ENCODE data around the gene PIGR. TPM values are rescaled to one million over a fixed set of nuclear protein-coding genes. Genes with fewer than 3 reads are reported as not detected.

PIGR gene
- polyA plus RNA-seq, 1 donor from 2014 or later, result not detected

GRCh38 chr1:206940588-206940936 is 5.7 kb downstream of the PIGR start:
- H3K9me3 ChIP-seq (ENCODE audit: low read length), result no peaks in the 10 kb centered on the region
- no peaks in the 10 kb centered on the region for H3F3A ChIP-seq (ENCODE audit: insufficient read depth, low read length, poor library complexity, severe bottlenecking)
- H4K20me1 ChIP-seq (ENCODE audit: insufficient read depth), result no peaks in the 10 kb centered on the region

GRCh38 chr1:206939841-206940587 is 6.3 kb downstream of the PIGR start:
- no peaks in the 10 kb centered on the region for H3K9me3 ChIP-seq (ENCODE audit: low read length)
- no peaks in the 10 kb centered on the region for H3K36me3 ChIP-seq (ENCODE audit: insufficient read depth, low read length)
- H3K9me2 ChIP-seq (ENCODE audit: insufficient read depth, low read length), result no peaks in the 10 kb centered on the region
- H3K9ac ChIP-seq (ENCODE audit: low read length), result no peak overlapping the region
- no peaks in the 10 kb centered on the region for H3F3A ChIP-seq (ENCODE audit: insufficient read depth, low read length, poor library complexity, severe bottlenecking)
- no peak overlapping the region for H3K27ac ChIP-seq (ENCODE audit: low read length)
- TF ChIP-seq SMC3 (conservative IDR thresholded peaks at IDR 0.05; ENCODE audit: poor library complexity), result no peak
- H4K20me1 ChIP-seq (ENCODE audit: insufficient read depth), result no peaks in the 10 kb centered on the region
- H3K4me2 ChIP-seq (ENCODE audit: low read length), result no peak overlapping the region
- no peaks in the 10 kb centered on the region for H3K79me2 ChIP-seq (replicated peaks; ENCODE audit: insufficient read depth, low read length)
- H3K27me3 ChIP-seq (ENCODE audit: insufficient read depth, low read depth, low read length), result no peaks in the 10 kb centered on the region
- no peak overlapping the region for H3K4me3 ChIP-seq (ENCODE audit: low read length)
- no peak overlapping the region for H2AFZ ChIP-seq (ENCODE audit: low read depth, low read length)

More at GRCh38 chr1:206940588-206940936, 5.7 kb downstream of the PIGR start:
- Histone ChIP-seq H3K4me2 (ENCODE audit: low read length) (no peak overlapping the region), H3K9me2 (ENCODE audit: insufficient read depth, low read length) (no peaks in the 10 kb centered on the region), H3K4me3 (ENCODE audit: low read length) (no peak overlapping the region), H3K9ac (ENCODE audit: low read length) (no peak overlapping the region), H3K79me2 (replicated peaks; ENCODE audit: insufficient read depth, low read length) (no peaks in the 10 kb centered on the region), H3K36me3 (ENCODE audit: insufficient read depth, low read length) (no peaks in the 10 kb centered on the region), H3K27me3 (ENCODE audit: insufficient read depth, low read depth, low read length) (no peaks in the 10 kb centered on the region), H2AFZ (ENCODE audit: low read depth, low read length) (no peak overlapping the region), H3K27ac (ENCODE audit: low read length) (no peak overlapping the region)
- TF ChIP-seq, protein P1, sequence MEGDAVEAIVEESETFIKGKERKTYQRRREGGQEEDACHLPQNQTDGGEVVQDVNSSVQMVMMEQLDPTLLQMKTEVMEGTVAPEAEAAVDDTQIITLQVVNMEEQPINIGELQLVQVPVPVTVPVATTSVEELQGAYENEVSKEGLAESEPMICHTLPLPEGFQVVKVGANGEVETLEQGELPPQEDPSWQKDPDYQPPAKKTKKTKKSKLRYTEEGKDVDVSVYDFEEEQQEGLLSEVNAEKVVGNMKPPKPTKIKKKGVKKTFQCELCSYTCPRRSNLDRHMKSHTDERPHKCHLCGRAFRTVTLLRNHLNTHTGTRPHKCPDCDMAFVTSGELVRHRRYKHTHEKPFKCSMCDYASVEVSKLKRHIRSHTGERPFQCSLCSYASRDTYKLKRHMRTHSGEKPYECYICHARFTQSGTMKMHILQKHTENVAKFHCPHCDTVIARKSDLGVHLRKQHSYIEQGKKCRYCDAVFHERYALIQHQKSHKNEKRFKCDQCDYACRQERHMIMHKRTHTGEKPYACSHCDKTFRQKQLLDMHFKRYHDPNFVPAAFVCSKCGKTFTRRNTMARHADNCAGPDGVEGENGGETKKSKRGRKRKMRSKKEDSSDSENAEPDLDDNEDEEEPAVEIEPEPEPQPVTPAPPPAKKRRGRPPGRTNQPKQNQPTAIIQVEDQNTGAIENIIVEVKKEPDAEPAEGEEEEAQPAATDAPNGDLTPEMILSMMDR (IDR thresholded peaks at IDR 0.05; ENCODE audit: poor library complexity, severe bottlenecking), result no peak
- TF ChIP-seq, protein P2, sequence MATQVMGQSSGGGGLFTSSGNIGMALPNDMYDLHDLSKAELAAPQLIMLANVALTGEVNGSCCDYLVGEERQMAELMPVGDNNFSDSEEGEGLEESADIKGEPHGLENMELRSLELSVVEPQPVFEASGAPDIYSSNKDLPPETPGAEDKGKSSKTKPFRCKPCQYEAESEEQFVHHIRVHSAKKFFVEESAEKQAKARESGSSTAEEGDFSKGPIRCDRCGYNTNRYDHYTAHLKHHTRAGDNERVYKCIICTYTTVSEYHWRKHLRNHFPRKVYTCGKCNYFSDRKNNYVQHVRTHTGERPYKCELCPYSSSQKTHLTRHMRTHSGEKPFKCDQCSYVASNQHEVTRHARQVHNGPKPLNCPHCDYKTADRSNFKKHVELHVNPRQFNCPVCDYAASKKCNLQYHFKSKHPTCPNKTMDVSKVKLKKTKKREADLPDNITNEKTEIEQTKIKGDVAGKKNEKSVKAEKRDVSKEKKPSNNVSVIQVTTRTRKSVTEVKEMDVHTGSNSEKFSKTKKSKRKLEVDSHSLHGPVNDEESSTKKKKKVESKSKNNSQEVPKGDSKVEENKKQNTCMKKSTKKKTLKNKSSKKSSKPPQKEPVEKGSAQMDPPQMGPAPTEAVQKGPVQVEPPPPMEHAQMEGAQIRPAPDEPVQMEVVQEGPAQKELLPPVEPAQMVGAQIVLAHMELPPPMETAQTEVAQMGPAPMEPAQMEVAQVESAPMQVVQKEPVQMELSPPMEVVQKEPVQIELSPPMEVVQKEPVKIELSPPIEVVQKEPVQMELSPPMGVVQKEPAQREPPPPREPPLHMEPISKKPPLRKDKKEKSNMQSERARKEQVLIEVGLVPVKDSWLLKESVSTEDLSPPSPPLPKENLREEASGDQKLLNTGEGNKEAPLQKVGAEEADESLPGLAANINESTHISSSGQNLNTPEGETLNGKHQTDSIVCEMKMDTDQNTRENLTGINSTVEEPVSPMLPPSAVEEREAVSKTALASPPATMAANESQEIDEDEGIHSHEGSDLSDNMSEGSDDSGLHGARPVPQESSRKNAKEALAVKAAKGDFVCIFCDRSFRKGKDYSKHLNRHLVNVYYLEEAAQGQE (IDR thresholded peaks at IDR 0.05; ENCODE audit: borderline replicate concordance), result no peak
- no peak for TF ChIP-seq SMC3 (conservative IDR thresholded peaks at IDR 0.05; ENCODE audit: poor library complexity)

GRCh38 chr1:206939131-206939530 is 7.1 kb downstream of the PIGR start:
- H3K27ac ChIP-seq (ENCODE audit: low read length), result no peak overlapping the region
- no peak overlapping the region for H3K9ac ChIP-seq (ENCODE audit: low read length)
- H3K4me2 ChIP-seq (ENCODE audit: low read length), result no peak overlapping the region
- no peaks in the 10 kb centered on the region for H3K9me2 ChIP-seq (ENCODE audit: insufficient read depth, low read length)
- H3K36me3 ChIP-seq (ENCODE audit: insufficient read depth, low read length), result no peaks in the 10 kb centered on the region
- no peaks in the 10 kb centered on the region for H3K27me3 ChIP-seq (ENCODE audit: insufficient read depth, low read depth, low read length)
- H3F3A ChIP-seq (ENCODE audit: insufficient read depth, low read length, poor library complexity, severe bottlenecking), result no peaks in the 10 kb centered on the region
- H3K4me3 ChIP-seq (ENCODE audit: low read length), result no peak overlapping the region
- H2AFZ ChIP-seq (ENCODE audit: low read depth, low read length), result no peak overlapping the region
- no peaks in the 10 kb centered on the region for H4K20me1 ChIP-seq (ENCODE audit: insufficient read depth)
- TF ChIP-seq EZH2 (IDR thresholded peaks at IDR 0.05; ENCODE audit: borderline replicate concordance, insufficient read depth, low read length, poor library complexity, severe bottlenecking) (no peak), POLR2AphosphoS5 (IDR thresholded peaks at IDR 0.05) (no peak)
- no peaks in the 10 kb centered on the region for H3K79me2 ChIP-seq (replicated peaks; ENCODE audit: insufficient read depth, low read length)
- H3K9me3 ChIP-seq (ENCODE audit: low read length), result no peaks in the 10 kb centered on the region

All from neural cell (in vitro differentiated cells).